ENCODE data around the gene GLIS1.

Gene GLIS1

GRCh38 chr1:53516181-53516580, 222.8 kb downstream of the GLIS1 start:
- DNase-seq (ENCODE audit: low read depth in 1 of 2, low spot score in 1 of 2), result no peak

GRCh38 chr1:53514436-53514835, 224.5 kb downstream of the GLIS1 start:
- DNase-seq (ENCODE audit: low read depth in 1 of 2, low spot score in 1 of 2), result no peak

- DNase-seq (ENCODE audit: low read depth in 1 of 2, low spot score in 1 of 2), result no peak
These were observed 225.1 kb downstream of the GLIS1 start for GRCh38 chr1:53513846-53514245.

DNA sequence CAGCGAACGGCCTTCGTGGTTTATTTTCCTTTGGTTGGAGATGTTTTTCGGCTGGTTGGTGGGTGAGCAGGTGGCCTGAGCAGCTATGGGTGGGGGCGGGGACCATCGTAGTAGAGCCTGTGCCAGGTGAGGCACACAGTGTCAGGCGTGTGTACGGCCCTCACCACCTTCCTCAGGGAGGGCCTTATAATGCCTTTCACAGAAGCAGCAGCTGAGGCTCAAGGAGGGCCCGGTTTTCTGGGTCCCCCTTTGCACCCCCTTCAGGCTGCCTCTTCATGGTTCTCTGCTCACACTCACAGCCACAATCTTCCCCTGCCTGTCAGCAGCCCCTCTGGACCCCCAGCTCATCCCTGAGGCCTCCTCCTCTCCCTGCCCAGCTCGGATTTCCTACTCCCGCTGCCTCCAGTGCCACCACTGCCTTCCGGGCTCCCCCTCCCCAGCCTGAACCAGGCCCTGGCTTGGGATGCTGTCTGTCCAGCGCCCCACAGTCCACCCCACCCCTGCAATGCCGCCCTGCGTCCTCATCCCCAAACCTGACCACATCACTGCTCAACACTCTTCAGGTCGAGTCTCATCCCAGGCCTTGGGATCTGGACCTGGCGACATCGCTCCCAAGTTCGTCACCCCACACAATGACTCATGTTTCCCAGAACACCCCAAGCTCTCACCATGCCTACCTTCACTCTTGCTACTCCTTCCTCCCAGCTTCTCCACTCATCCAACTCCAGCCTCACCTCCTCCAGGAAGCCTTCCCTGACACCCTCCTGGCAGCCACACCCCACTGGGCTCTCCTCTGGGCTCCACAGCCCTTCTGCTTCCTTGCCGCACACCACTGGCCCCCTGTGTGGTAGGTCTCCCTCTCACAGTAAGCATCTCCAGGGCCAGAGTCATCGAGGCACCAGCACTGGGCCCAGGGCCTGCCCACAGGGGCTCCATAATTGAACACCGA, 225.9 kb downstream of the GLIS1 start:
- DNase-seq (ENCODE audit: low read depth in 1 of 2, low spot score in 1 of 2), result no peak

GRCh38 chr1:53511933-53512806, 226.8 kb downstream of the GLIS1 start:
- no peak for DNase-seq (ENCODE audit: low read depth in 1 of 2, low spot score in 1 of 2)

- DNase-seq (ENCODE audit: low read depth in 1 of 2, low spot score in 1 of 2), result no peak
These were observed 227.5 kb downstream of the GLIS1 start for GRCh38 chr1:53511323-53511932.

- no peak for DNase-seq (ENCODE audit: low read depth in 1 of 2, low spot score in 1 of 2)
These were observed 228.7 kb downstream of the GLIS1 start for GRCh38 chr1:53510215-53510614.

DNA sequence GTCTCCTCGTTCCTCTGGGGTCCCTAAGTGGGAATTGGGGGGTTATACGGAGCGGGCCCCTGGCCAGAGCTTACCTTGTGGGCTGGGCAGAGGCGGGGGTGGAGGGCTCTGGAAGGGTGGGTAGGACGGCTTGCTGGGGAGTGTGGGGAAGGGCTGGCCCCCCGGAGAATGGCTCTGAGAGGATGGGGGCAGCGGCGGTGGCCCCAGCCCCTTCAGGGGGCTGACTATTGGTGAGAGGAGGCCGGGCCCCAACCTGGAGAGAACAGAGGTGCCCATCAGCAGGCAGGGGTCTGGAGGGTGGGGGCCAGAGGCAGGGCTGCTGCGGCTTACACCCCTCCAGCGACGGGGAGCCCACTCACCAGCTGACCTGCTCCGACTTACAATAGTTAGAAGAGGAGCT, 229.2 kb downstream of the GLIS1 start:
- no peak for DNase-seq (ENCODE audit: low read depth in 1 of 2, low spot score in 1 of 2)

DNA sequence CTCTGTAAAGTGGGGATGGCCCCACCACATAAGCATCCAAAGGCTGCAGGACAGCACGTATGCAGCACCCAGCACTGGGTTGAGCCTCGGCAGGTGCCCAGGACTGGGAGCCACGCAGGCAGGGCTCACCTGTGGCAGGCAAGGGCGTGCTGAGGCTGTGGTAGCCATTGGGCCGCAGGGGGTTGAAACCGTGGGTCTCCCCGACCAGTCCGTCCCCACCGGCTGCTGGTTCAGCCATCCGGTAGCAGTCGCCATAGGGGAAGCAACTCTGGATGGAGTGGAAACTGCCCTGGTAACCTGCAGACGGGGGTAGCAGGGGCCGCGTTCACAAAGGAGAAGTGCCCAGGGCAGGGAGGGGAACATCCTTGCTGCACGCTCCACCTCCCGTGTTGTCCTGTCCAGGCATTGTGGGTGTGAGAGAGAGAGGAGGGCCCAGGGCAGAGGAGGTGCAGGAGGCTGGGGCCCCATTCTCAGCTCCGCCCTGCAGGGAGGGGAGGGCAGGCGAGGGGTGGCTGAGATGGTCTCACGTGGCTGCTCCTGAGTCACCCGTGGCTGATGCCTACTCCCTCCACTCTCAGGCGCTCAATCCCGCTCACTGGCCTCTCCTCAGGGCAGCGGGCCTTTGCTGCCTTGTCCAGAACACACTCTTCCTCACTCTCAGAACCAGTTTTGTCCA, 229.8 kb downstream of the GLIS1 start:
- no peak for DNase-seq (ENCODE audit: low read depth in 1 of 2, low spot score in 1 of 2)

DNA sequence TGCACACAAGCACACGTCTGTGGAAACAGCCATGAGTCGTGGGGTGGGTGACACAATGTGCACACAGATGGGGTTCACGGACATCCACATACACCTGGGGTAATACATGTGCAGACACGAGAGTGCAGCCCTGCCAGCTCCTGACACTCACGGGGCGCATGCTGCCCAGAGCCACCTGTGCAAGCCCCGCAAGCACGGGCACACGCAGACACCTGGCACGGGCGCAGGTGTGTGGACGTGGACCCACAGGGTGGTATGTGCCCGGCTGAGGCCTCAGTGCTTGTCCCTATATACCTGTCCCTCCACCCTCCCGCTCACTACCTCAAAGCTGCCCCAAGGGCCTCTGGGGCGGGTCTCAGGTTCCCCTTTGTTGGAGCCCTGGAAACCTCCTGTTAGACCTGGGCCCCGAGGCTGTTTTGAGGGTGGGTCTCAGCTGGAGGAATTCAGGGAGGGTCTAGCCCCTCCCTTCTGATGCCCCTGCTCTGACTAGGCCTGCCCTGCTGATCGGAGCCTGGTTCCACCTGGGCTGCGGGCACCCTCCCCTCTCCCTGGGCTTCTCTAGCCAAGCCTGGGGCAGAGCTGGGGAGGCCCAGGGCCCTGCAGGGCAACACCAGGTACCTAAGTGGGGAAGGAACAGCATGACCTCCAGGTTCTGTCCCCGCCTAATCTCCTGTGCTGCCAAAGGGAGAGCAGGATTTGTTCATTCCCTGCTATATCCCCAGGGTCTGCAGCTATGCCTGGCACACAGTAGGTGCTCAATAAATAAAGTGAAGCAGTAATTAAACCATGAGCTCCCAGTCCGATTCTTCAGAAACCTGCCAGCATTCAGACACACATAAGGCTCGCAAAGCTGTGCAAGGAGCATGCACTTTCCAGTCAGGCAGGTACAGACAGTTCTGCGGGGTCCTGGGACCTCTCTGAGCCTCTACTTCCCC, 230.6 kb downstream of the GLIS1 start:
- DNase-seq (ENCODE audit: low read depth in 1 of 2, low spot score in 1 of 2), result no peak

GRCh38 chr1:53507116-53507820, 231.7 kb downstream of the GLIS1 start:
- DNase-seq (ENCODE audit: low read depth in 1 of 2, low spot score in 1 of 2), result no peak

DNA sequence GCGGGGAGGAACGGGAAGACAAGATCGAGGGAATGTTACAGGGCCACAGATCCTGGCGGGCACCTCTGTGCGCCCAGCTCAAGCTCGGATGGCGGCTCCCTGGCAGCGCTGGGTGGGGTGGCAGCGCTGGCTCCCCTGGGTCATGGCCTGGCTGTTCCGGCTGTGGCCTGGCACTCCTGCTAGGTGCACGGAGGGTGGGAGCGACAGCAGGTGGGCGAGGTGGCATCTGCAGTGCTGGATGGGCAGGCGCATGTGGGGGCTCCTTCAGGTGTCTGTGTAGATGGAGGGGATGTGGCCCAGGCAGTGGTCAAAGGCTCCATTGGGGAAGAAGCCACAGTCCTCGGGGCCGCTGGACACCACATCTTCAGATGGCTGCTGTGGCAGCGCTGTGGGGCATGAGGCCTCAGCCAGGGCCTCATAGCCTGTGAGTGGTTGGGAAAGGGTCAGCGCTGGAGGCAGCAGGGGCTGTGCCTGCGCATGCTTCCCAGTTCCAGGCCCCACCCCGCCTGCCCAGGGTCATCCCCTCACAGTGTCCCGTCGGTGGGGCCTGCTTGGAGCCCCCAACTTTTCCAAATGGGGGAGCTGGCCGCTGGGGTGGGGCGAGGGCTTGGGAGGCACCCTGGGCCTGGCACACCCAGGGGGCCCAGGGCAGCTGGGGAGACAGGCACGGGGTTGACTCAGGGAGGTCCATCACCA, 232.5 kb downstream of the GLIS1 start:
- no peak for DNase-seq (ENCODE audit: low read depth in 1 of 2, low spot score in 1 of 2)

- DNase-seq (ENCODE audit: low read depth in 1 of 2, low spot score in 1 of 2), result no peak
These were observed 233.1 kb downstream of the GLIS1 start for GRCh38 chr1:53505891-53506290.

DNA sequence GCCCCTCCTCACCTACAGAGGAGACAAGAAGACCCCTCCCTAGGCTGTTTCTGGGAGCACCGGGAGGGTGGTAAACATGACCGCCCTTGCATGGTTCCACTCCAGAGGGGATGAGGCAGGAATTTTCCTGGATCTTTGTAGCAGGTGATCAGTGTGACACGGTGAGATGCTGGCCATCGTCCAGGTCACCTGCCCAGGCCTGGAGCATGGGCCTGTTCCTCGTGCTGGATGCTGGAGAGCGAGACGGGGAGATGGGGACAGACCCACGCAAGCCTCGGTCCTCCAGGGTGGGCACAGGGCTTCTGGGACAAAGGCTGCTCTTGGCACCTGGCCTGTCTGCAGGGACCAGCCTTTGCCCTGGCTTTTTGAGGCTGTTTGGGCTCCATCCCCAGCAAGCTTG, 233.6 kb downstream of the GLIS1 start:
- no peak for DNase-seq (ENCODE audit: low read depth in 1 of 2, low spot score in 1 of 2)

- DNase-seq (ENCODE audit: low read depth in 1 of 2, low spot score in 1 of 2), result no peak
These were observed 234.1 kb downstream of the GLIS1 start for GRCh38 chr1:53504901-53505300.

GRCh38 chr1:53503433-53504217, 235.3 kb downstream of the GLIS1 start:
- DNase-seq (ENCODE audit: low read depth in 1 of 2, low spot score in 1 of 2), result no peak

GRCh38 chr1:53502641-53503432, 236.1 kb downstream of the GLIS1 start:
- no peak for DNase-seq (ENCODE audit: low read depth in 1 of 2, low spot score in 1 of 2)

Measured in activated T-helper 1 cell treated with anti-CD3 and anti-CD28 coated beads, Interleukin-2, amount 50 U/mL, for 16 hours (primary cell).